Measurements from ENCODE around the gene JAKMIP2. TPM values are rescaled to one million over a fixed set of nuclear protein-coding genes. Genes with fewer than 3 reads are reported as not detected.

JAKMIP2 gene
- total RNA-seq, 1 experiment from 2014 or later = not detected

DNA sequence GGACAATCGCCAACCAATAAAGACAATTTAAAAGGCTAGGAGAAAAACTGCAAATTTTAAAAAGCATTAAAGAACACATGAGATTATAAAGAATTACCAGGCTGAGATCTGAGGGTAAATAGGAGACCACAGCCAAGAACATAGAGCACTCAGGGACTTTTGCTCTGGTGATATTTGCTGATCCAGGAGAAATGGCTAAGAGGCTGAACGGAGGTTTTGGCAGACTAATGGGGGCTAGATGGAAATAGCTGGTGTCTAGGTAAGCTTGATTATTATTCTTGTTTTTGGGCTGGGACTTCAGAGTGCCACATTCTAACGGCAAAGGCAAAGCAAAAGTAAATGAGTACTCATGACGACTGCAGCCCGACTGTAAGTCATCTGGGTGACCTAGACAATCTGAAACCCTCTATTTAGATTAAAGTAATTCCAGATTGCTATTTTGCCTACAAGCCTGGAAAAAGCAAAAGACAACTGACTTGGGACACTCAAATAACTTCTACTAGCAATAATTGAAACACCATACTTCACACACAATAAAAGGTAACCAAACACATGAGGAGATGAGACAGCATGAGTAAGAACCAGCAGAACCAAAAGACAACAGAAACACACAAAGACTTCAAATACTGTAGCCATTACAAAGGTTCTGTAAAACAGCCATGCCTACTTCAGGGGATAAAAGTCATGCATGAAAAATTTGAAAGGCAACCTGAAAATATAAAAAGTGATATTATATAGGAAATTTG lies 68.8 kb downstream of the JAKMIP2 start:
- H2AFZ ChIP-seq = no peak overlapping the region
- H3K4me3 ChIP-seq = no peak overlapping the region
- intact Hi-C loops (cut with micrococcal nuclease; ENCODE audit: unreplicated experiment) = no loop called here
- CTCF ChIA-PET = no interaction called here
- no peaks in the 10 kb centered on the region for H3K27me3 ChIP-seq (ENCODE audit: insufficient read depth, low read depth)
- no peak for DNase-seq
- H4K20me1 ChIP-seq (ENCODE audit: insufficient read depth) = no peaks in the 10 kb centered on the region
- H3K4me1 ChIP-seq (replicated peaks; ENCODE audit: insufficient read depth) = no peaks in the 10 kb centered on the region
- H3K9me2 ChIP-seq (ENCODE audit: insufficient read depth) = no peaks in the 10 kb centered on the region
- H3K79me2 ChIP-seq (ENCODE audit: low read depth) = no peaks in the 10 kb centered on the region
- POLR2A ChIA-PET (ENCODE audit: unreplicated experiment) = no interaction called here
- TF ChIP-seq, protein P1, sequence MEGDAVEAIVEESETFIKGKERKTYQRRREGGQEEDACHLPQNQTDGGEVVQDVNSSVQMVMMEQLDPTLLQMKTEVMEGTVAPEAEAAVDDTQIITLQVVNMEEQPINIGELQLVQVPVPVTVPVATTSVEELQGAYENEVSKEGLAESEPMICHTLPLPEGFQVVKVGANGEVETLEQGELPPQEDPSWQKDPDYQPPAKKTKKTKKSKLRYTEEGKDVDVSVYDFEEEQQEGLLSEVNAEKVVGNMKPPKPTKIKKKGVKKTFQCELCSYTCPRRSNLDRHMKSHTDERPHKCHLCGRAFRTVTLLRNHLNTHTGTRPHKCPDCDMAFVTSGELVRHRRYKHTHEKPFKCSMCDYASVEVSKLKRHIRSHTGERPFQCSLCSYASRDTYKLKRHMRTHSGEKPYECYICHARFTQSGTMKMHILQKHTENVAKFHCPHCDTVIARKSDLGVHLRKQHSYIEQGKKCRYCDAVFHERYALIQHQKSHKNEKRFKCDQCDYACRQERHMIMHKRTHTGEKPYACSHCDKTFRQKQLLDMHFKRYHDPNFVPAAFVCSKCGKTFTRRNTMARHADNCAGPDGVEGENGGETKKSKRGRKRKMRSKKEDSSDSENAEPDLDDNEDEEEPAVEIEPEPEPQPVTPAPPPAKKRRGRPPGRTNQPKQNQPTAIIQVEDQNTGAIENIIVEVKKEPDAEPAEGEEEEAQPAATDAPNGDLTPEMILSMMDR (conservative IDR thresholded peaks at IDR 0.05) = no peak
- TF ChIP-seq EZH2 (IDR thresholded peaks at IDR 0.05; ENCODE audit: low read depth) = no peak
- H3K4me2 ChIP-seq = no peak overlapping the region
- H3K36me3 ChIP-seq (ENCODE audit: low read depth) = no peaks in the 10 kb centered on the region
- BruUV-seq (replicated peaks) = no TSS peak
- H3K9me3 ChIP-seq (ENCODE audit: insufficient read depth, low read depth) = no peaks in the 10 kb centered on the region
- H3F3A ChIP-seq (ENCODE audit: insufficient read depth, low read depth) = no peaks in the 10 kb centered on the region
- no peak overlapping the region for H3K27ac ChIP-seq

DNA sequence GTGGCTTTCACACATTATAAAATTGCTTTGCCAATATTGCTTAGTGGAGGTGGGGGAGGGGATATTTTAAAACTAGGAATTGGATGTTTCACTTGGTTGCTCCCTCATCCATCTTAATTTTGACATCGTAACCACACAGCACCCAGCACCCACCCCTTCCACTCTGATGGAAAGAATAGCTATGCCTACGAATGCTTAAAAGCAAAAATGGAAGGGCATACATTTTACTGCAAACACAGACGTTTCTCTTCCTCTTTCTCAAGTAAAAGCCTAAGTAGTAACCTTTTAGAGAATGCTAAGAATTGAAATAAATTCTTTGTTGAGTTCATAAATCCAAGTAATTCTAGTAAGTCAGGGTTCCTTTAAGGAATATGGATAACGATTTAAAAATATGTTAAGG lies 69.9 kb downstream of the JAKMIP2 start:
- Histone ChIP-seq H3K9me2 (ENCODE audit: insufficient read depth) (no peaks in the 10 kb centered on the region), H3K9me3 (ENCODE audit: insufficient read depth, low read depth) (no peaks in the 10 kb centered on the region), H3K4me2 (no peak overlapping the region), H2AFZ (no peak overlapping the region), H3K79me2 (ENCODE audit: low read depth) (no peaks in the 10 kb centered on the region), H3K4me1 (replicated peaks; ENCODE audit: insufficient read depth) (no peaks in the 10 kb centered on the region), H3K4me3 (no peak overlapping the region), H3K27ac (no peak overlapping the region), H3F3A (ENCODE audit: insufficient read depth, low read depth) (no peaks in the 10 kb centered on the region), H3K36me3 (ENCODE audit: low read depth) (no peaks in the 10 kb centered on the region), H3K27me3 (ENCODE audit: insufficient read depth, low read depth) (no peaks in the 10 kb centered on the region), H4K20me1 (ENCODE audit: insufficient read depth) (no peaks in the 10 kb centered on the region)
- BruUV-seq (replicated peaks) = no TSS peak
- CTCF ChIA-PET = no interaction called here
- POLR2A ChIA-PET (ENCODE audit: unreplicated experiment) = interaction anchor here (0.7 kb wide), 1 partner anchor 95 kb away, joined by 4 read pairs; no protein-coding TSS in a partner anchor
- DNase-seq = no peak
- TF ChIP-seq, protein P1 (conservative IDR thresholded peaks at IDR 0.05) = no peak
- no peak for TF ChIP-seq EZH2 (IDR thresholded peaks at IDR 0.05; ENCODE audit: low read depth)
- intact Hi-C loops (cut with micrococcal nuclease; ENCODE audit: unreplicated experiment) = no loop called here

DNA sequence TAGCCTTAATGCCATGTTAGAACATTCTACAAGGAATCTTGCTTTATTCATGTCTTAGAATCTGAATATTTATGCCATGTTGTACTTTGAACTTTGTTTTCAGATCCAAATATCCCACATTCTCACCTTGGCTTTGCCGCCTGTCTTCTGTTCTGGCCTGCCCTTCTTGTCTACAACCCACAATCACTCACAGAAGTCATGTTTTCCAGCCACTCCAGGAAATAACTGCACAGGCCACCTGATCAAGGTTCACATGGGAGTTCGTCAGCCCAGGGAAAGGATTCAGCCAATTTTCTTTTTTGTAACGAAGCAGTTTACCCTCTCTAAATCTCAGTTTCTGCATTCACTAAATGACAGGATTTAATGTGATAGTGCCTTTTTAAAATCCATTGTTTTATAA lies 70.5 kb downstream of the JAKMIP2 start:
- no peaks in the 10 kb centered on the region for H3K9me3 ChIP-seq (ENCODE audit: insufficient read depth, low read depth)
- H3K27ac ChIP-seq = no peak overlapping the region
- no TSS peak for BruUV-seq (replicated peaks)
- TF ChIP-seq, protein P1 (conservative IDR thresholded peaks at IDR 0.05) = no peak
- no peak for TF ChIP-seq EZH2 (IDR thresholded peaks at IDR 0.05; ENCODE audit: low read depth)
- H3K79me2 ChIP-seq (ENCODE audit: low read depth) = no peaks in the 10 kb centered on the region
- no peaks in the 10 kb centered on the region for H3K4me1 ChIP-seq (replicated peaks; ENCODE audit: insufficient read depth)
- H3K9me2 ChIP-seq (ENCODE audit: insufficient read depth) = no peaks in the 10 kb centered on the region
- H4K20me1 ChIP-seq (ENCODE audit: insufficient read depth) = no peaks in the 10 kb centered on the region
- no peaks in the 10 kb centered on the region for H3K36me3 ChIP-seq (ENCODE audit: low read depth)
- no peak for DNase-seq
- ChIA-PET CTCF (no interaction called here), POLR2A (ENCODE audit: unreplicated experiment) (no interaction called here)
- H3K4me3 ChIP-seq = no peak overlapping the region
- H3K4me2 ChIP-seq = no peak overlapping the region
- H3F3A ChIP-seq (ENCODE audit: insufficient read depth, low read depth) = no peaks in the 10 kb centered on the region
- H3K27me3 ChIP-seq (ENCODE audit: insufficient read depth, low read depth) = no peaks in the 10 kb centered on the region
- intact Hi-C loops (cut with micrococcal nuclease; ENCODE audit: unreplicated experiment) = no loop called here
- no peak overlapping the region for H2AFZ ChIP-seq
